ENCODE results near the gene MBNL1.

Gene MBNL1

DNA sequence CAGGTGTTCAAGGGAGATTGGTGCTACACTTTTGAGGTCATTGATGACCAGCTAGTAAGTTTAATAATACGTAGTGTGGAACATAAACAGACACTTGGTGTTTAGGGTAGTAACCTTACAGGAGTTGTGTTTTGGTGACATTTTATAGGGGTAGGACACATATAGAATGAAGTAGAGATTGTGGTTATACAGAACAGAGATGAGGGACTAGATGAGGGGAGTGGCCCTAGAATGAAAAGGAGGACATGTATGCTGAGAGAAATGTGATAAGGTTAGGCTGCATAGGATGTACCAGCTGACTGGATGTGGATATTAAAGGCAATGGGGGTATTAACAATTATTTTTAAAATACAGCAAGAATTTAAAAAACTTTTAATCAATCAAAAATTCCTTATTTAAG is 8.0 kb downstream of the MBNL1 start:
- DNase-seq (ENCODE audit: low spot score), result no peak
- TF ChIP-seq CTCF (IDR thresholded peaks at IDR 0.05; ENCODE audit: extremely low read depth, missing control alignments), result no peak

- DNase-seq (ENCODE audit: low spot score), result no peak
Observed at GRCh38 chr3:152277198-152277597, 8.5 kb downstream of the MBNL1 start.

DNA sequence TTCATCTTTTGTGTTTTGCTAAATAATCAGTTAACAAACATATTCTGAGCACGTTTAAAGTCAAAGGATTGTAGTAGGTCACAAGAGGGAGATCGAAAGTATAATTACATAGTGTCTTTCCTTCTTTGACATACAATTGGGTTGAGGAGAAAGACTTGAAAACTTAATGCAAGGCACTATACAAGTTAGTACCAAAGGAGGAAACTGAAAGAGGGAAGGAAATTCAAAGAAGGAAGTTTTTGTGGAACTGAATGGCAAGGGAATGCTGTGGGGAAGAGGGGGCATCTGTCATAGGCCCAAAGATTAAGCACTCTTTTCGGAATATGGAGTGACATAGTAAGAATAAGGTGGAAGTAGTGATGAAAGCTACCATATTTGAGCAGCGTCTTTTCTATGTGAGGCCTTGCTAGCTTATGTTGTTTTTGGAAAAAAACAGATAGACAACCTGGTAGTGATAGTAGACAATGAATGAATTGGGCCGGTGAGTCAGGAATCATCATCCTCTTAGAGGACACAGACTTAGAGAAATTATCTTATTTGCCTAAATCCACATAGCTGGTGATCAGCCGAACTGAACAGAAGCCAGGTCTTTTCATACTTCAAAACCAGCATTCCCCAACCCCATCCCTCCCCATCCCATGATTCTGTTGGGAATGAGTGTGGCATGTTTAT is 10.2 kb downstream of the MBNL1 start:
- no peak for DNase-seq (ENCODE audit: low spot score)
- TF ChIP-seq CTCF (IDR thresholded peaks at IDR 0.05; ENCODE audit: extremely low read depth, missing control alignments), result no peak

More at GRCh38 chr3:152277198-152277597, 8.5 kb downstream of the MBNL1 start:
- no peak for TF ChIP-seq CTCF (IDR thresholded peaks at IDR 0.05; ENCODE audit: extremely low read depth, missing control alignments)

- no peak for TF ChIP-seq CTCF (IDR thresholded peaks at IDR 0.05; ENCODE audit: extremely low read depth, missing control alignments)
- DNase-seq (ENCODE audit: low spot score), result no peak
Observed at GRCh38 chr3:152279479-152279878, 10.8 kb downstream of the MBNL1 start.

GRCh38 chr3:152280539-152280938 is 11.8 kb downstream of the MBNL1 start:
- no peak for DNase-seq (ENCODE audit: low spot score)
- TF ChIP-seq CTCF (IDR thresholded peaks at IDR 0.05; ENCODE audit: extremely low read depth, missing control alignments), result no peak

DNA sequence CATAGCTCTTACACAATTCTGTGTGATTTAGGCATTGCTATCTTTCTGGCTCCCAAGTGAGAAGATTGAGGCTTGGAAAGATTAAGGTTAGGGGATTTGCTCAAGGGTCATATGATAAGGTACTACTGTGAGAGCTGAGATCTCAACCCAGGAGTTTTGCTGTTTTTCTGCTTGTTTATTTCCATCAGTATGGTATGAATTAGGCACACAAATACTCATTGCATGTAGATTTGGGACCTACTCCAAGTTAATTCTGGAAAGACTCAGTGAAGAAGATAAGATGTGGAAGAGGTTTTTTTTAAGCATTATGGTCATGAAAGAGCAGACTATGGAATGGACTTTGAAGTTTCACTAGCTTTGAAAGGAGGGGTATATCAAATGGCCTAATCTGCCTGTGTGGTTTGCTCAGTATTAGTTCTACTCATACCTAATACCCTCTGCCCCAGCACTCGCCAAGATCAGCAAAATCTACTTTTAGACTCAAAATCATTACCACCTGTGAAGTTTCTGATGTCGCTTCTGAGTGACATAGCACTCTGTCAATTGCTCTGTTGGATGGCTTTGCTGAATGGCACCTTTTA is 12.5 kb downstream of the MBNL1 start:
- DNase-seq (ENCODE audit: low spot score), result no peak
- TF ChIP-seq CTCF (IDR thresholded peaks at IDR 0.05; ENCODE audit: extremely low read depth, missing control alignments), result no peak

- no peak for DNase-seq (ENCODE audit: low spot score)
- no peak for TF ChIP-seq CTCF (IDR thresholded peaks at IDR 0.05; ENCODE audit: extremely low read depth, missing control alignments)
Observed at GRCh38 chr3:152282813-152283212, 14.1 kb downstream of the MBNL1 start.
